CD4-positive, alpha-beta T cell treated with Interleukin-21 for 1 hour (primary cell): ENCODE measurements around the gene LMNB1.
A peak's percentile ranks its signal among the peaks of the same experiment; 100 is the strongest.
"Not testable (repeated sequence)": the region's sequence is repeated elsewhere in the genome, so short reads cannot be mapped to it uniquely, and the experiment has no call there.

Experiments used
- DNase-seq: peaks from one replicate; pipeline ENCODE4 v3.0.0-alpha.2; 2020

LMNB1 gene

GRCh38 chr5:126776499-126777256 lies at the start of gene LMNB1:
Gene LMNB1 (plus strand): TSS chr5:126777136. CDS start chr5:126777509, 373 bp downstream.
- DNase-seq = peak; percentile 94

GRCh38 chr5:126732716-126733115 lies 44.2 kb upstream of the LMNB1 start:
- no peak for DNase-seq

- DNase-seq = not testable (repeated sequence)
Measured at GRCh38 chr5:126734573-126734972, 42.4 kb upstream of the LMNB1 start.

- no peak for DNase-seq
Measured at GRCh38 chr5:126736141-126736540, 40.8 kb upstream of the LMNB1 start.

- DNase-seq = no peak
Measured at GRCh38 chr5:126741361-126741760, 35.6 kb upstream of the LMNB1 start.

- DNase-seq = no peak
Measured at GRCh38 chr5:126742425-126742824, 34.5 kb upstream of the LMNB1 start.

GRCh38 chr5:126744836-126745235 lies 32.1 kb upstream of the LMNB1 start:
- no peak for DNase-seq

GRCh38 chr5:126745259-126745992 lies 31.5 kb upstream of the LMNB1 start:
- DNase-seq = no peak

GRCh38 chr5:126746290-126746689 lies 30.6 kb upstream of the LMNB1 start:
- DNase-seq = no peak

GRCh38 chr5:126752081-126752785 lies 24.7 kb upstream of the LMNB1 start:
- DNase-seq = no peak

GRCh38 chr5:126753227-126753626 lies 23.7 kb upstream of the LMNB1 start:
- no peak for DNase-seq

- no peak for DNase-seq
Measured at GRCh38 chr5:126754609-126755008, 22.3 kb upstream of the LMNB1 start.

GRCh38 chr5:126755593-126755992 lies 21.3 kb upstream of the LMNB1 start:
- no peak for DNase-seq

GRCh38 chr5:126757713-126758357 lies 19.1 kb upstream of the LMNB1 start:
- no peak for DNase-seq

GRCh38 chr5:126763371-126763770 lies 13.6 kb upstream of the LMNB1 start:
- DNase-seq = no peak

GRCh38 chr5:126769703-126770102 lies 7.2 kb upstream of the LMNB1 start:
- DNase-seq = no peak

- not testable (repeated sequence) for DNase-seq
Measured at GRCh38 chr5:126773536-126773935, 3.4 kb upstream of the LMNB1 start.

GRCh38 chr5:126774595-126774994 lies 2.3 kb upstream of the LMNB1 start:
- DNase-seq = not testable (repeated sequence)

GRCh38 chr5:126777257-126777974 lies 480 bp downstream of the LMNB1 start:
- DNase-seq = peak; percentile 65

GRCh38 chr5:126777975-126778674 lies 1.2 kb downstream of the LMNB1 start:
- peak; percentile 96 for DNase-seq

GRCh38 chr5:126778675-126779403 lies 1.9 kb downstream of the LMNB1 start:
- no peak for DNase-seq
